ENCODE results near the gene NQO2. TPM values are rescaled to one million over a fixed set of nuclear protein-coding genes. Genes with fewer than 3 reads are reported as not detected.

Gene NQO2
- total RNA-seq, 1 experiment from 2014 or later: 82.9 TPM

DNA sequence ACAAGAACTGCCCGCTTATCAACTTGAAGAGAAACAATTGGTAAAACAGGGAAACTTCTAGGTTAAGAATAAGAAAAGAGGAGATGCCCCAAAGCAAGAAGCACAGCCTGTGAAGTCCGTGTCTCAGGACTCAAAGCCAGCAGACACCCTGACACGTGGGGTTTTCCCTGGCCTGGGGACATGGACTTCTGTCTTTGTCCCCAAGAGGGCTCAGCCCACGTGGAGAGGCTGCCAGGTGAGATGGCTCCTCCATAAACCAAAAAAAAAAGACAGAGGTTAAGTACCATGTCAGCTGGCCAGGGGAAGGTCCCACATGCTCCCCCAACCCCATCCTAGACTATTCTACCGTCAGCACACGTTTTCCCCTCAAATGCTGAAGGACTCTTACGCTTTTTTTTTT lies 38.2 kb upstream of the NQO2 start (continued):
- TF ChIP-seq, protein P1, sequence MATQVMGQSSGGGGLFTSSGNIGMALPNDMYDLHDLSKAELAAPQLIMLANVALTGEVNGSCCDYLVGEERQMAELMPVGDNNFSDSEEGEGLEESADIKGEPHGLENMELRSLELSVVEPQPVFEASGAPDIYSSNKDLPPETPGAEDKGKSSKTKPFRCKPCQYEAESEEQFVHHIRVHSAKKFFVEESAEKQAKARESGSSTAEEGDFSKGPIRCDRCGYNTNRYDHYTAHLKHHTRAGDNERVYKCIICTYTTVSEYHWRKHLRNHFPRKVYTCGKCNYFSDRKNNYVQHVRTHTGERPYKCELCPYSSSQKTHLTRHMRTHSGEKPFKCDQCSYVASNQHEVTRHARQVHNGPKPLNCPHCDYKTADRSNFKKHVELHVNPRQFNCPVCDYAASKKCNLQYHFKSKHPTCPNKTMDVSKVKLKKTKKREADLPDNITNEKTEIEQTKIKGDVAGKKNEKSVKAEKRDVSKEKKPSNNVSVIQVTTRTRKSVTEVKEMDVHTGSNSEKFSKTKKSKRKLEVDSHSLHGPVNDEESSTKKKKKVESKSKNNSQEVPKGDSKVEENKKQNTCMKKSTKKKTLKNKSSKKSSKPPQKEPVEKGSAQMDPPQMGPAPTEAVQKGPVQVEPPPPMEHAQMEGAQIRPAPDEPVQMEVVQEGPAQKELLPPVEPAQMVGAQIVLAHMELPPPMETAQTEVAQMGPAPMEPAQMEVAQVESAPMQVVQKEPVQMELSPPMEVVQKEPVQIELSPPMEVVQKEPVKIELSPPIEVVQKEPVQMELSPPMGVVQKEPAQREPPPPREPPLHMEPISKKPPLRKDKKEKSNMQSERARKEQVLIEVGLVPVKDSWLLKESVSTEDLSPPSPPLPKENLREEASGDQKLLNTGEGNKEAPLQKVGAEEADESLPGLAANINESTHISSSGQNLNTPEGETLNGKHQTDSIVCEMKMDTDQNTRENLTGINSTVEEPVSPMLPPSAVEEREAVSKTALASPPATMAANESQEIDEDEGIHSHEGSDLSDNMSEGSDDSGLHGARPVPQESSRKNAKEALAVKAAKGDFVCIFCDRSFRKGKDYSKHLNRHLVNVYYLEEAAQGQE (IDR thresholded peaks at IDR 0.05; ENCODE audit: low read depth): no peak
- TF ChIP-seq SIN3A (IDR thresholded peaks at IDR 0.05; ENCODE audit: low read depth) (no peak), CEBPB (IDR thresholded peaks at IDR 0.05; ENCODE audit: low read depth) (no peak), POLR2A (IDR thresholded peaks at IDR 0.05; ENCODE audit: borderline replicate concordance, extremely low read depth, insufficient read depth, insufficient read length) (no peak), FOSL1 (IDR thresholded peaks at IDR 0.05; ENCODE audit: low read depth) (no peak), EGR1 (IDR thresholded peaks at IDR 0.05; ENCODE audit: low read depth) (no peak), RAD21 (IDR thresholded peaks at IDR 0.05; ENCODE audit: low read depth) (no peak), SP1 (IDR thresholded peaks at IDR 0.05; ENCODE audit: low read depth) (no peak), ZFX (IDR thresholded peaks at IDR 0.05) (no peak), POLR2AphosphoS5 (IDR thresholded peaks at IDR 0.05; ENCODE audit: low read depth, low read length) (no peak)
- TF ChIP-seq, protein P2, sequence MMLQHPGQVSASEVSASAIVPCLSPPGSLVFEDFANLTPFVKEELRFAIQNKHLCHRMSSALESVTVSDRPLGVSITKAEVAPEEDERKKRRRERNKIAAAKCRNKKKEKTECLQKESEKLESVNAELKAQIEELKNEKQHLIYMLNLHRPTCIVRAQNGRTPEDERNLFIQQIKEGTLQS (IDR thresholded peaks at IDR 0.05): no peak
- TF ChIP-seq, protein P3, sequence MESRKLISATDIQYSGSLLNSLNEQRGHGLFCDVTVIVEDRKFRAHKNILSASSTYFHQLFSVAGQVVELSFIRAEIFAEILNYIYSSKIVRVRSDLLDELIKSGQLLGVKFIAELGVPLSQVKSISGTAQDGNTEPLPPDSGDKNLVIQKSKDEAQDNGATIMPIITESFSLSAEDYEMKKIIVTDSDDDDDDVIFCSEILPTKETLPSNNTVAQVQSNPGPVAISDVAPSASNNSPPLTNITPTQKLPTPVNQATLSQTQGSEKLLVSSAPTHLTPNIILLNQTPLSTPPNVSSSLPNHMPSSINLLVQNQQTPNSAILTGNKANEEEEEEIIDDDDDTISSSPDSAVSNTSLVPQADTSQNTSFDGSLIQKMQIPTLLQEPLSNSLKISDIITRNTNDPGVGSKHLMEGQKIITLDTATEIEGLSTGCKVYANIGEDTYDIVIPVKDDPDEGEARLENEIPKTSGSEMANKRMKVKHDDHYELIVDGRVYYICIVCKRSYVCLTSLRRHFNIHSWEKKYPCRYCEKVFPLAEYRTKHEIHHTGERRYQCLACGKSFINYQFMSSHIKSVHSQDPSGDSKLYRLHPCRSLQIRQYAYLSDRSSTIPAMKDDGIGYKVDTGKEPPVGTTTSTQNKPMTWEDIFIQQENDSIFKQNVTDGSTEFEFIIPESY (IDR thresholded peaks at IDR 0.05; ENCODE audit: extremely low read depth, insufficient replicate concordance, low read length): no peak
